ENCODE results near the gene ENOSF1. TPM values are rescaled to one million over a fixed set of nuclear protein-coding genes. Genes with fewer than 3 reads are reported as not detected.

The ENOSF1 gene
- total RNA-seq, 1 experiment from 2014 or later = 44.6 TPM

DNA sequence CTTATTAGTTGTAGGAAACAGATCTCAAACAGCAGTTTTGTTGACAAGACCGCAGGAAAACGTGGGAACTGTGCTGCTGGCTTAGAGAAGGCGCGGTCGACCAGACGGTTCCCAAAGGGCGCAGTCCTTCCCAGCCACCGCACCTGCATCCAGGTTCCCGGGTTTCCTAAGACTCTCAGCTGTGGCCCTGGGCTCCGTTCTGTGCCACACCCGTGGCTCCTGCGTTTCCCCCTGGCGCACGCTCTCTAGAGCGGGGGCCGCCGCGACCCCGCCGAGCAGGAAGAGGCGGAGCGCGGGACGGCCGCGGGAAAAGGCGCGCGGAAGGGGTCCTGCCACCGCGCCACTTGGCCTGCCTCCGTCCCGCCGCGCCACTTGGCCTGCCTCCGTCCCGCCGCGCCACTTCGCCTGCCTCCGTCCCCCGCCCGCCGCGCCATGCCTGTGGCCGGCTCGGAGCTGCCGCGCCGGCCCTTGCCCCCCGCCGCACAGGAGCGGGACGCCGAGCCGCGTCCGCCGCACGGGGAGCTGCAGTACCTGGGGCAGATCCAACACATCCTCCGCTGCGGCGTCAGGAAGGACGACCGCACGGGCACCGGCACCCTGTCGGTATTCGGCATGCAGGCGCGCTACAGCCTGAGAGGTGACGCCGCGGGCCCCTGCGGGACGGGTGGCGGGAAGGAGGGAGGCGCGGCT lies 55.0 kb downstream of the ENOSF1 start, which contains the start of gene TYMS (continued):
- TF ChIP-seq, protein P1, sequence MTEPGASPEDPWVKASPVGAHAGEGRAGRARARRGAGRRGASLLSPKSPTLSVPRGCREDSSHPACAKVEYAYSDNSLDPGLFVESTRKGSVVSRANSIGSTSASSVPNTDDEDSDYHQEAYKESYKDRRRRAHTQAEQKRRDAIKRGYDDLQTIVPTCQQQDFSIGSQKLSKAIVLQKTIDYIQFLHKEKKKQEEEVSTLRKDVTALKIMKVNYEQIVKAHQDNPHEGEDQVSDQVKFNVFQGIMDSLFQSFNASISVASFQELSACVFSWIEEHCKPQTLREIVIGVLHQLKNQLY (CRISPR knock-in tag; IDR thresholded peaks at IDR 0.05) = 0 out of 2 replicates have a peak, but pooled peaks have one; percentile 45
- TF ChIP-seq ETV6 (CRISPR knock-in tag; IDR thresholded peaks at IDR 0.05) (peak; percentile 94), ZNF317 (CRISPR knock-in tag; IDR thresholded peaks at IDR 0.05; ENCODE audit: borderline replicate concordance, low read depth) (no peak), JAZF1 (CRISPR knock-in tag; IDR thresholded peaks at IDR 0.05) (no peak), EMX1 (CRISPR knock-in tag; IDR thresholded peaks at IDR 0.05) (no peak), NR2C2 (CRISPR knock-in tag; IDR thresholded peaks at IDR 0.05) (no peak), SP1 (CRISPR knock-in tag; conservative IDR thresholded peaks at IDR 0.05) (peak; percentile 62; the same call in 1 of the 2 replicates), ZNF263 (CRISPR knock-in tag; IDR thresholded peaks at IDR 0.05; ENCODE audit: low read depth) (no peak), NFYB (CRISPR knock-in tag; conservative IDR thresholded peaks at IDR 0.05; ENCODE audit: low read depth) (no peak; the same call in 1 of the 2 replicates), FOXJ3 (CRISPR knock-in tag; IDR thresholded peaks at IDR 0.05; ENCODE audit: borderline replicate concordance) (no peak), TEAD1 (CRISPR knock-in tag; IDR thresholded peaks at IDR 0.05) (peak; percentile 42; the same call in 1 of the 2 replicates), OVOL2 (CRISPR knock-in tag; IDR thresholded peaks at IDR 0.05; ENCODE audit: borderline replicate concordance) (no peak), GRHL2 (CRISPR knock-in tag; IDR thresholded peaks at IDR 0.05; ENCODE audit: insufficient replicate concordance, severe bottlenecking) (no peak), PRRX2 (CRISPR knock-in tag; IDR thresholded peaks at IDR 0.05) (no peak), FOXP1 (CRISPR knock-in tag; IDR thresholded peaks at IDR 0.05; ENCODE audit: borderline replicate concordance) (no peak; the same call in 1 of the 2 replicates), HMGA2 (CRISPR knock-in tag; IDR thresholded peaks at IDR 0.05) (no peak), TCF7 (CRISPR knock-in tag; IDR thresholded peaks at IDR 0.05; ENCODE audit: low read depth) (no peak), SOX15 (CRISPR knock-in tag; IDR thresholded peaks at IDR 0.05) (no peak)
- TF ChIP-seq, protein P2, sequence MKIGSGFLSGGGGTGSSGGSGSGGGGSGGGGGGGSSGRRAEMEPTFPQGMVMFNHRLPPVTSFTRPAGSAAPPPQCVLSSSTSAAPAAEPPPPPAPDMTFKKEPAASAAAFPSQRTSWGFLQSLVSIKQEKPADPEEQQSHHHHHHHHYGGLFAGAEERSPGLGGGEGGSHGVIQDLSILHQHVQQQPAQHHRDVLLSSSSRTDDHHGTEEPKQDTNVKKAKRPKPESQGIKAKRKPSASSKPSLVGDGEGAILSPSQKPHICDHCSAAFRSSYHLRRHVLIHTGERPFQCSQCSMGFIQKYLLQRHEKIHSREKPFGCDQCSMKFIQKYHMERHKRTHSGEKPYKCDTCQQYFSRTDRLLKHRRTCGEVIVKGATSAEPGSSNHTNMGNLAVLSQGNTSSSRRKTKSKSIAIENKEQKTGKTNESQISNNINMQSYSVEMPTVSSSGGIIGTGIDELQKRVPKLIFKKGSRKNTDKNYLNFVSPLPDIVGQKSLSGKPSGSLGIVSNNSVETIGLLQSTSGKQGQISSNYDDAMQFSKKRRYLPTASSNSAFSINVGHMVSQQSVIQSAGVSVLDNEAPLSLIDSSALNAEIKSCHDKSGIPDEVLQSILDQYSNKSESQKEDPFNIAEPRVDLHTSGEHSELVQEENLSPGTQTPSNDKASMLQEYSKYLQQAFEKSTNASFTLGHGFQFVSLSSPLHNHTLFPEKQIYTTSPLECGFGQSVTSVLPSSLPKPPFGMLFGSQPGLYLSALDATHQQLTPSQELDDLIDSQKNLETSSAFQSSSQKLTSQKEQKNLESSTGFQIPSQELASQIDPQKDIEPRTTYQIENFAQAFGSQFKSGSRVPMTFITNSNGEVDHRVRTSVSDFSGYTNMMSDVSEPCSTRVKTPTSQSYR (CRISPR knock-in tag; IDR thresholded peaks at IDR 0.05) = no peak
- TF ChIP-seq, protein P3, sequence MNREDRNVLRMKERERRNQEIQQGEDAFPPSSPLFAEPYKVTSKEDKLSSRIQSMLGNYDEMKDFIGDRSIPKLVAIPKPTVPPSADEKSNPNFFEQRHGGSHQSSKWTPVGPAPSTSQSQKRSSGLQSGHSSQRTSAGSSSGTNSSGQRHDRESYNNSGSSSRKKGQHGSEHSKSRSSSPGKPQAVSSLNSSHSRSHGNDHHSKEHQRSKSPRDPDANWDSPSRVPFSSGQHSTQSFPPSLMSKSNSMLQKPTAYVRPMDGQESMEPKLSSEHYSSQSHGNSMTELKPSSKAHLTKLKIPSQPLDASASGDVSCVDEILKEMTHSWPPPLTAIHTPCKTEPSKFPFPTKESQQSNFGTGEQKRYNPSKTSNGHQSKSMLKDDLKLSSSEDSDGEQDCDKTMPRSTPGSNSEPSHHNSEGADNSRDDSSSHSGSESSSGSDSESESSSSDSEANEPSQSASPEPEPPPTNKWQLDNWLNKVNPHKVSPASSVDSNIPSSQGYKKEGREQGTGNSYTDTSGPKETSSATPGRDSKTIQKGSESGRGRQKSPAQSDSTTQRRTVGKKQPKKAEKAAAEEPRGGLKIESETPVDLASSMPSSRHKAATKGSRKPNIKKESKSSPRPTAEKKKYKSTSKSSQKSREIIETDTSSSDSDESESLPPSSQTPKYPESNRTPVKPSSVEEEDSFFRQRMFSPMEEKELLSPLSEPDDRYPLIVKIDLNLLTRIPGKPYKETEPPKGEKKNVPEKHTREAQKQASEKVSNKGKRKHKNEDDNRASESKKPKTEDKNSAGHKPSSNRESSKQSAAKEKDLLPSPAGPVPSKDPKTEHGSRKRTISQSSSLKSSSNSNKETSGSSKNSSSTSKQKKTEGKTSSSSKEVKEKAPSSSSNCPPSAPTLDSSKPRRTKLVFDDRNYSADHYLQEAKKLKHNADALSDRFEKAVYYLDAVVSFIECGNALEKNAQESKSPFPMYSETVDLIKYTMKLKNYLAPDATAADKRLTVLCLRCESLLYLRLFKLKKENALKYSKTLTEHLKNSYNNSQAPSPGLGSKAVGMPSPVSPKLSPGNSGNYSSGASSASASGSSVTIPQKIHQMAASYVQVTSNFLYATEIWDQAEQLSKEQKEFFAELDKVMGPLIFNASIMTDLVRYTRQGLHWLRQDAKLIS (CRISPR knock-in tag; IDR thresholded peaks at IDR 0.05; ENCODE audit: borderline replicate concordance) = no peak
- TF ChIP-seq, protein P4, sequence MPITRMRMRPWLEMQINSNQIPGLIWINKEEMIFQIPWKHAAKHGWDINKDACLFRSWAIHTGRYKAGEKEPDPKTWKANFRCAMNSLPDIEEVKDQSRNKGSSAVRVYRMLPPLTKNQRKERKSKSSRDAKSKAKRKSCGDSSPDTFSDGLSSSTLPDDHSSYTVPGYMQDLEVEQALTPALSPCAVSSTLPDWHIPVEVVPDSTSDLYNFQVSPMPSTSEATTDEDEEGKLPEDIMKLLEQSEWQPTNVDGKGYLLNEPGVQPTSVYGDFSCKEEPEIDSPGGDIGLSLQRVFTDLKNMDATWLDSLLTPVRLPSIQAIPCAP (CRISPR knock-in tag; IDR thresholded peaks at IDR 0.05) = no peak; the same call in 1 of the 2 replicates
- TF ChIP-seq, protein P5, sequence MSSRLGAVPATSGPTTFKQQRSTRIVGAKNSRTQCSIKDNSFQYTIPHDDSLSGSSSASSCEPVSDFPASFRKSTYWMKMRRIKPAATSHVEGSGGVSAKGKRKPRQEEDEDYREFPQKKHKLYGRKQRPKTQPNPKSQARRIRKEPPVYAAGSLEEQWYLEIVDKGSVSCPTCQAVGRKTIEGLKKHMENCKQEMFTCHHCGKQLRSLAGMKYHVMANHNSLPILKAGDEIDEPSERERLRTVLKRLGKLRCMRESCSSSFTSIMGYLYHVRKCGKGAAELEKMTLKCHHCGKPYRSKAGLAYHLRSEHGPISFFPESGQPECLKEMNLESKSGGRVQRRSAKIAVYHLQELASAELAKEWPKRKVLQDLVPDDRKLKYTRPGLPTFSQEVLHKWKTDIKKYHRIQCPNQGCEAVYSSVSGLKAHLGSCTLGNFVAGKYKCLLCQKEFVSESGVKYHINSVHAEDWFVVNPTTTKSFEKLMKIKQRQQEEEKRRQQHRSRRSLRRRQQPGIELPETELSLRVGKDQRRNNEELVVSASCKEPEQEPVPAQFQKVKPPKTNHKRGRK (CRISPR knock-in tag; IDR thresholded peaks at IDR 0.05; ENCODE audit: borderline replicate concordance) = no peak
- TF ChIP-seq, protein P6, sequence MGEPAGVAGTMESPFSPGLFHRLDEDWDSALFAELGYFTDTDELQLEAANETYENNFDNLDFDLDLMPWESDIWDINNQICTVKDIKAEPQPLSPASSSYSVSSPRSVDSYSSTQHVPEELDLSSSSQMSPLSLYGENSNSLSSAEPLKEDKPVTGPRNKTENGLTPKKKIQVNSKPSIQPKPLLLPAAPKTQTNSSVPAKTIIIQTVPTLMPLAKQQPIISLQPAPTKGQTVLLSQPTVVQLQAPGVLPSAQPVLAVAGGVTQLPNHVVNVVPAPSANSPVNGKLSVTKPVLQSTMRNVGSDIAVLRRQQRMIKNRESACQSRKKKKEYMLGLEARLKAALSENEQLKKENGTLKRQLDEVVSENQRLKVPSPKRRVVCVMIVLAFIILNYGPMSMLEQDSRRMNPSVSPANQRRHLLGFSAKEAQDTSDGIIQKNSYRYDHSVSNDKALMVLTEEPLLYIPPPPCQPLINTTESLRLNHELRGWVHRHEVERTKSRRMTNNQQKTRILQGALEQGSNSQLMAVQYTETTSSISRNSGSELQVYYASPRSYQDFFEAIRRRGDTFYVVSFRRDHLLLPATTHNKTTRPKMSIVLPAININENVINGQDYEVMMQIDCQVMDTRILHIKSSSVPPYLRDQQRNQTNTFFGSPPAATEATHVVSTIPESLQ (CRISPR knock-in tag; IDR thresholded peaks at IDR 0.05) = no peak
- TF ChIP-seq, protein P7, sequence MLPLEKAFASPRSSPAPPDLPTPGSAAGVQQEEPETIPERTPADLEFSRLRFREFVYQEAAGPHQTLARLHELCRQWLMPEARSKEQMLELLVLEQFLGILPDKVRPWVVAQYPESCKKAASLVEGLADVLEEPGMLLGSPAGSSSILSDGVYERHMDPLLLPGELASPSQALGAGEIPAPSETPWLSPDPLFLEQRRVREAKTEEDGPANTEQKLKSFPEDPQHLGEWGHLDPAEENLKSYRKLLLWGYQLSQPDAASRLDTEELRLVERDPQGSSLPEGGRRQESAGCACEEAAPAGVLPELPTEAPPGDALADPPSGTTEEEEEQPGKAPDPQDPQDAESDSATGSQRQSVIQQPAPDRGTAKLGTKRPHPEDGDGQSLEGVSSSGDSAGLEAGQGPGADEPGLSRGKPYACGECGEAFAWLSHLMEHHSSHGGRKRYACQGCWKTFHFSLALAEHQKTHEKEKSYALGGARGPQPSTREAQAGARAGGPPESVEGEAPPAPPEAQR (CRISPR knock-in tag; IDR thresholded peaks at IDR 0.05) = no peak
- TF ChIP-seq, protein P8, sequence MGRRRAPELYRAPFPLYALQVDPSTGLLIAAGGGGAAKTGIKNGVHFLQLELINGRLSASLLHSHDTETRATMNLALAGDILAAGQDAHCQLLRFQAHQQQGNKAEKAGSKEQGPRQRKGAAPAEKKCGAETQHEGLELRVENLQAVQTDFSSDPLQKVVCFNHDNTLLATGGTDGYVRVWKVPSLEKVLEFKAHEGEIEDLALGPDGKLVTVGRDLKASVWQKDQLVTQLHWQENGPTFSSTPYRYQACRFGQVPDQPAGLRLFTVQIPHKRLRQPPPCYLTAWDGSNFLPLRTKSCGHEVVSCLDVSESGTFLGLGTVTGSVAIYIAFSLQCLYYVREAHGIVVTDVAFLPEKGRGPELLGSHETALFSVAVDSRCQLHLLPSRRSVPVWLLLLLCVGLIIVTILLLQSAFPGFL (CRISPR knock-in tag; IDR thresholded peaks at IDR 0.05; ENCODE audit: borderline replicate concordance) = no peak

All from WTC11 (cell line).